Naive thymus-derived CD4-positive, alpha-beta T cell (primary cell): ENCODE data around the gene CHST12. TPM values are rescaled to one million over a fixed set of nuclear protein-coding genes. Genes with fewer than 3 reads are reported as not detected.

Experiments
- ATAC-seq: fragments of 150-1000 bp; cut with Tn5 transposase; 2 replicates; pipeline ENCODE4 v1.10.0; 2021; ENCODE audit warnings: mild to moderate bottlenecking, moderate library complexity
- CTCF ChIA-PET: fragments of 350-600 bp; sonication (Branson Sonifier 250); formaldehyde crosslinking; loops from one replicate; lab custom pipeline; 2021; ENCODE audit warnings: antibody characterized with exemption; lab: Charles Lee
- POLR2A ChIA-PET: fragments of 350-600 bp; sonication (Branson Sonifier 250); formaldehyde crosslinking; loops from one replicate; lab custom pipeline; 2021; ENCODE audit warnings: antibody characterized with exemption, inconsistent platforms; lab: Charles Lee
- DNase-seq, 9 donors: peaks; one replicate each; pipeline versions ENCODE4 v3.0.0 to v3.0.0-alpha.2; 2020 to 2022; ENCODE audit warnings: mixed read lengths in 1 of 9
- H3K27ac ChIP-seq: one replicate; pipeline ENCODE4 v1.7.0; 2013; ENCODE audit warnings: mild to moderate bottlenecking, low read depth, low read length, moderate library complexity
- H3K27me3 ChIP-seq, 2 donors: one replicate each; pipeline ENCODE4 v1.7.0; 2013; ENCODE audit warnings: low read length in 2 of 2, mild to moderate bottlenecking in 2 of 2, moderate library complexity in 2 of 2; ENCODE audit not compliant: control insufficient read depth in 2 of 2, insufficient read depth in 2 of 2
- H3K36me3 ChIP-seq, 3 experiments: 1 replicate in 2 of 3; 2 replicates in 1 of 3; pipeline ENCODE4 v1.7.0; 2013; ENCODE audit warnings: low read length in 3 of 3, mild to moderate bottlenecking in 3 of 3, moderate library complexity in 1 of 3; ENCODE audit not compliant: insufficient read depth in 3 of 3, control insufficient read depth in 2 of 3
- H3K4me1 ChIP-seq, 2 donors: one replicate each; pipeline ENCODE4 v1.7.0; 2013; ENCODE audit warnings: low read length in 2 of 2, mild to moderate bottlenecking in 2 of 2, moderate library complexity in 1 of 2; ENCODE audit not compliant: control insufficient read depth in 2 of 2, insufficient read depth in 2 of 2
- H3K4me3 ChIP-seq: 2 replicates; pipeline ENCODE4 v1.7.0; 2013; ENCODE audit warnings: mild to moderate bottlenecking, low read length
- H3K9me3 ChIP-seq, 3 experiments: 1 replicate in 2 of 3; 2 replicates in 1 of 3; pipeline ENCODE4 v1.7.0; 2013; ENCODE audit warnings: low read length in 3 of 3; ENCODE audit not compliant: control insufficient read depth in 2 of 3
- H3K27ac Mint-ChIP-seq, 9 donors: one replicate each; pipeline ENCODE4 v1.8.0; 2020 to 2022; ENCODE audit warnings: mixed read lengths in 9 of 9, mild to moderate bottlenecking in 8 of 9, moderate library complexity in 5 of 9, inconsistent platforms in 2 of 9
- H3K27me3 Mint-ChIP-seq, 5 donors: one replicate each; pipeline ENCODE4 v1.8.0; 2021 to 2022; ENCODE audit warnings: mixed read lengths in 5 of 5, mild to moderate bottlenecking in 1 of 5
- H3K36me3 Mint-ChIP-seq, 5 donors: one replicate each; pipeline ENCODE4 v1.8.0; 2020 to 2022; ENCODE audit warnings: mixed read lengths in 5 of 5, mild to moderate bottlenecking in 3 of 5, inconsistent platforms in 1 of 5
- H3K4me1 Mint-ChIP-seq, 7 donors: one replicate each; pipeline ENCODE4 v1.8.0; 2020 to 2022; ENCODE audit warnings: mixed read lengths in 7 of 7, mild to moderate bottlenecking in 3 of 7, inconsistent platforms in 1 of 7
- H3K4me3 Mint-ChIP-seq, 10 donors: one replicate each; pipeline ENCODE4 v1.8.0; 2020 to 2022; ENCODE audit warnings: mild to moderate bottlenecking in 10 of 10, mixed read lengths in 10 of 10, moderate library complexity in 6 of 10, inconsistent platforms in 2 of 10
- H3K9me3 Mint-ChIP-seq, 11 donors: one replicate each; pipeline ENCODE4 v1.8.0; 2020 to 2022; ENCODE audit warnings: mixed read lengths in 11 of 11, mild to moderate bottlenecking in 4 of 11, inconsistent platforms in 1 of 11, moderate library complexity in 1 of 11
- intact Hi-C, 2 donors: fragments of 100-400 bp; cut with micrococcal nuclease; formaldehyde crosslinking; loops; one replicate each; pipeline ENCODE4 v1.15.1; 2023
- polyA plus RNA-seq, 2 donors: library from polyadenylated mRNA; unstranded; fragments of 300-500 nt; fragmentation: Illumina TruSeq; gene quantifications; one replicate each; pipeline ENCODE4 v1.2.3, GENCODE V29; 2021
- total RNA-seq, 6 experiments: library from RNA in 5 of 6; stranded (reverse) in 5 of 6; gene quantifications; 1 replicate in 5 of 6; 2 replicates in 1 of 6; pipeline ENCODE4 v1.2.3 and lab custom pipeline; 2021 to 2026

CHST12 gene
- total and polyA plus RNA-seq, 7 experiments from 2014 or later: 8.1 to 41.6 (median 19.5) TPM

- CTCF ChIA-PET: interaction anchor here (0.7 to 1.1 kb wide), 2 partner anchors 9 to 16 kb away, joined by 3 to 4 read pairs; no protein-coding TSS in a partner anchor
- Histone ChIP-seq H3K27me3 (no peaks in the 10 kb centered on the region), H3K36me3 (peaks cover 0 to 35% (median 6%) of the 10 kb centered on the region in 3 experiments), H3K9me3 (no peaks in the 10 kb centered on the region), H3K27ac (no peak overlapping the region), H3K4me3 (no peak overlapping the region), H3K4me1 (peaks cover 25 to 41% of the 10 kb centered on the region in 2 donors)
- Mint-ChIP-seq H3K27me3 (peaks cover 0 to 3% (median 0%) of the 10 kb centered on the region in 5 donors), H3K9me3 (no peaks in the 10 kb centered on the region), H3K27ac (peak overlapping the region in 7 of 9 donors; percentile 22 to 62 (median 33)), H3K4me1 (peaks cover 30 to 64% (median 45%) of the 10 kb centered on the region in 7 donors), H3K36me3 (peaks cover 4 to 16% (median 13%) of the 10 kb centered on the region in 5 donors), H3K4me3 (peak overlapping the region; percentile 19 to 100 (median 80))
- ATAC-seq (no peak), DNase-seq (no peak)
- POLR2A ChIA-PET: no interaction called here
- intact Hi-C loops: loop anchor here (10.0 kb wide), 2 partner anchors 432 to 1542 kb away; no protein-coding TSS in a partner anchor
Measured at GRCh38 chr7:2357165-2357564, 46.2 kb upstream of the CHST12 start.

- Histone ChIP-seq H3K9me3 (no peaks in the 10 kb centered on the region), H3K36me3 (peaks cover 4 to 39% (median 10%) of the 10 kb centered on the region in 3 experiments), H3K4me1 (peaks cover 25 to 41% of the 10 kb centered on the region in 2 donors), H3K27ac (no peak overlapping the region), H3K4me3 (no peak overlapping the region), H3K27me3 (no peaks in the 10 kb centered on the region)
- ChIA-PET POLR2A (no interaction called here), CTCF (interaction anchor here (0.7 to 1.1 kb wide), 2 partner anchors 10 to 15 kb away, joined by 3 to 4 read pairs; no protein-coding TSS in a partner anchor)
- Mint-ChIP-seq H3K27me3 (peaks cover 0 to 3% (median 0%) of the 10 kb centered on the region in 5 donors), H3K4me3 (peak overlapping the region; percentile 19 to 100 (median 74)), H3K27ac (peak overlapping the region in 7 of 9 donors; percentile 22 to 77 (median 51)), H3K9me3 (no peaks in the 10 kb centered on the region), H3K4me1 (peaks cover 34 to 64% (median 45%) of the 10 kb centered on the region in 7 donors), H3K36me3 (peaks cover 4 to 16% (median 13%) of the 10 kb centered on the region in 5 donors)
- intact Hi-C loops: loop anchor here (10.0 kb wide), 2 partner anchors 433 to 1543 kb away; no protein-coding TSS in a partner anchor
- ATAC-seq (no peak), DNase-seq (no peak)
Measured at GRCh38 chr7:2357571-2357970, 45.8 kb upstream of the CHST12 start.

- peaks cover 4 to 30% (median 13%) of the 10 kb centered on the region in 5 donors for H3K36me3 Mint-ChIP-seq
Measured at GRCh38 chr7:2358968-2359527, 44.4 kb upstream of the CHST12 start.

GRCh38 chr7:2359610-2360009, 43.8 kb upstream of the CHST12 start:
- CTCF ChIA-PET: no interaction called here
- intact Hi-C loops: loop anchor here (10.0 kb wide), 2 partner anchors 435 to 1545 kb away; no protein-coding TSS in a partner anchor
- H3K27me3 ChIP-seq: no peaks in the 10 kb centered on the region
- peaks cover 19 to 35% of the 10 kb centered on the region in 2 donors for H3K4me1 ChIP-seq
- DNase-seq (no peak), ATAC-seq (no peak)
- Mint-ChIP-seq H3K36me3 (peaks cover 4 to 35% (median 18%) of the 10 kb centered on the region in 5 donors), H3K4me3 (peak overlapping the region in 4 of 10 donors; percentile 17 to 100 (median 22)), H3K4me1 (peaks cover 27 to 51% (median 39%) of the 10 kb centered on the region in 7 donors), H3K27me3 (no peaks in the 10 kb centered on the region), H3K27ac (no peak overlapping the region), H3K9me3 (no peaks in the 10 kb centered on the region)
- peaks cover 15 to 59% (median 21%) of the 10 kb centered on the region in 3 experiments for H3K36me3 ChIP-seq
- POLR2A ChIA-PET: no interaction called here
- no peak overlapping the region for H3K4me3 ChIP-seq
- H3K9me3 ChIP-seq: no peaks in the 10 kb centered on the region
- H3K27ac ChIP-seq: no peak overlapping the region

More at GRCh38 chr7:2358968-2359527, 44.4 kb upstream of the CHST12 start:
- Mint-ChIP-seq H3K27ac (peak overlapping the region in 3 of 9 donors; percentile 0 to 72 (median 57)), H3K27me3 (peaks cover 0 to 3% (median 0%) of the 10 kb centered on the region in 5 donors), H3K4me3 (peak overlapping the region in 8 of 10 donors; percentile 6 to 100 (median 38)), H3K9me3 (no peaks in the 10 kb centered on the region), H3K4me1 (peaks cover 29 to 56% (median 43%) of the 10 kb centered on the region in 7 donors)
- ChIA-PET POLR2A (interaction anchor here (0.6 kb wide), 1 partner anchor 169 kb away, joined by 3 read pairs; no protein-coding TSS in a partner anchor), CTCF (no interaction called here)
- Histone ChIP-seq H3K36me3 (peaks cover 15 to 54% (median 16%) of the 10 kb centered on the region in 3 experiments), H3K4me1 (peaks cover 19 to 35% of the 10 kb centered on the region in 2 donors), H3K27ac (no peak overlapping the region), H3K27me3 (no peaks in the 10 kb centered on the region), H3K4me3 (no peak overlapping the region), H3K9me3 (no peaks in the 10 kb centered on the region)
- intact Hi-C loops: loop anchor here (10.0 kb wide), 2 partner anchors 434 to 1544 kb away; no protein-coding TSS in a partner anchor
- ATAC-seq: no peak
- DNase-seq: no peak

GRCh38 chr7:2360796-2361195, 42.6 kb upstream of the CHST12 start:
- ChIA-PET POLR2A (no interaction called here), CTCF (interaction anchor here (0.6 kb wide), 1 partner anchor 8 kb away, joined by 3 read pairs; no protein-coding TSS in a partner anchor)
- DNase-seq (no peak), ATAC-seq (no peak)
- Histone ChIP-seq H3K27ac (no peak overlapping the region), H3K9me3 (no peaks in the 10 kb centered on the region), H3K4me1 (peaks cover 16 to 30% of the 10 kb centered on the region in 2 donors), H3K36me3 (peaks cover 15 to 67% (median 26%) of the 10 kb centered on the region in 3 experiments), H3K27me3 (no peaks in the 10 kb centered on the region), H3K4me3 (no peak overlapping the region)
- Mint-ChIP-seq H3K27me3 (no peaks in the 10 kb centered on the region), H3K9me3 (no peaks in the 10 kb centered on the region), H3K36me3 (peaks cover 4 to 41% (median 24%) of the 10 kb centered on the region in 5 donors), H3K4me3 (no peak overlapping the region), H3K4me1 (peaks cover 27 to 47% (median 40%) of the 10 kb centered on the region in 7 donors), H3K27ac (peak overlapping the region in 2 of 9 donors; percentile 32 to 38)
- intact Hi-C loops: no loop called here

- Mint-ChIP-seq H3K4me3 (peak overlapping the region in 1 of 10 donors; percentile 29), H3K27ac (peak overlapping the region in 1 of 9 donors; percentile 32), H3K36me3 (peaks cover 2 to 44% (median 25%) of the 10 kb centered on the region in 5 donors), H3K4me1 (peaks cover 16 to 33% (median 29%) of the 10 kb centered on the region in 7 donors), H3K27me3 (no peaks in the 10 kb centered on the region), H3K9me3 (no peaks in the 10 kb centered on the region)
- H3K36me3 ChIP-seq: peaks cover 22 to 79% (median 34%) of the 10 kb centered on the region in 3 experiments
- DNase-seq (no peak), ATAC-seq (peak; percentile 56)
- POLR2A ChIA-PET: no interaction called here
- intact Hi-C loops: no loop called here
- H3K27me3 ChIP-seq: no peaks in the 10 kb centered on the region
- H3K27ac ChIP-seq: no peak overlapping the region
- no peaks in the 10 kb centered on the region for H3K9me3 ChIP-seq
- H3K4me1 ChIP-seq: peaks cover 0 to 16% of the 10 kb centered on the region in 2 donors
- H3K4me3 ChIP-seq: no peak overlapping the region
- CTCF ChIA-PET: no interaction called here
Measured at GRCh38 chr7:2362385-2363088, 40.9 kb upstream of the CHST12 start.
